ENCODE measurements around the gene KIAA0232. TPM values are rescaled to one million over a fixed set of nuclear protein-coding genes. Genes with fewer than 3 reads are reported as not detected.

KIAA0232 gene
- total RNA-seq, 6 experiments from 2014 or later = 12.0 to 23.8 (median 16.5) TPM

- Histone ChIP-seq H3K36me3 (no peaks in the 10 kb centered on the region), H3K9me3 (no peaks in the 10 kb centered on the region), H3K27me3 (no peaks in the 10 kb centered on the region), H3K4me1 (peaks cover 0 to 21% (median 3%) of the 10 kb centered on the region in 4 donors), H3K4me3 (no peak overlapping the region), H3K27ac (no peak overlapping the region)
- ATAC-seq (no peak), DNase-seq (no peak)
- TF ChIP-seq POLR2A (IDR thresholded peaks at IDR 0.05) = no peak
- TF ChIP-seq, protein P1, sequence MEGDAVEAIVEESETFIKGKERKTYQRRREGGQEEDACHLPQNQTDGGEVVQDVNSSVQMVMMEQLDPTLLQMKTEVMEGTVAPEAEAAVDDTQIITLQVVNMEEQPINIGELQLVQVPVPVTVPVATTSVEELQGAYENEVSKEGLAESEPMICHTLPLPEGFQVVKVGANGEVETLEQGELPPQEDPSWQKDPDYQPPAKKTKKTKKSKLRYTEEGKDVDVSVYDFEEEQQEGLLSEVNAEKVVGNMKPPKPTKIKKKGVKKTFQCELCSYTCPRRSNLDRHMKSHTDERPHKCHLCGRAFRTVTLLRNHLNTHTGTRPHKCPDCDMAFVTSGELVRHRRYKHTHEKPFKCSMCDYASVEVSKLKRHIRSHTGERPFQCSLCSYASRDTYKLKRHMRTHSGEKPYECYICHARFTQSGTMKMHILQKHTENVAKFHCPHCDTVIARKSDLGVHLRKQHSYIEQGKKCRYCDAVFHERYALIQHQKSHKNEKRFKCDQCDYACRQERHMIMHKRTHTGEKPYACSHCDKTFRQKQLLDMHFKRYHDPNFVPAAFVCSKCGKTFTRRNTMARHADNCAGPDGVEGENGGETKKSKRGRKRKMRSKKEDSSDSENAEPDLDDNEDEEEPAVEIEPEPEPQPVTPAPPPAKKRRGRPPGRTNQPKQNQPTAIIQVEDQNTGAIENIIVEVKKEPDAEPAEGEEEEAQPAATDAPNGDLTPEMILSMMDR (IDR thresholded peaks at IDR 0.05) = no peak
- intact Hi-C loops (cut with DNase I) = no loop called here
- WGBS (ENCODE audit: insufficient coverage, low coverage, low lambda C conversion rate, missing lambda C conversion rate) = 82% methylated on average over 1 of the region's 1 CpG
These were observed 20.7 kb downstream of the KIAA0232 start for GRCh38 chr4:6803246-6803645.

DNA sequence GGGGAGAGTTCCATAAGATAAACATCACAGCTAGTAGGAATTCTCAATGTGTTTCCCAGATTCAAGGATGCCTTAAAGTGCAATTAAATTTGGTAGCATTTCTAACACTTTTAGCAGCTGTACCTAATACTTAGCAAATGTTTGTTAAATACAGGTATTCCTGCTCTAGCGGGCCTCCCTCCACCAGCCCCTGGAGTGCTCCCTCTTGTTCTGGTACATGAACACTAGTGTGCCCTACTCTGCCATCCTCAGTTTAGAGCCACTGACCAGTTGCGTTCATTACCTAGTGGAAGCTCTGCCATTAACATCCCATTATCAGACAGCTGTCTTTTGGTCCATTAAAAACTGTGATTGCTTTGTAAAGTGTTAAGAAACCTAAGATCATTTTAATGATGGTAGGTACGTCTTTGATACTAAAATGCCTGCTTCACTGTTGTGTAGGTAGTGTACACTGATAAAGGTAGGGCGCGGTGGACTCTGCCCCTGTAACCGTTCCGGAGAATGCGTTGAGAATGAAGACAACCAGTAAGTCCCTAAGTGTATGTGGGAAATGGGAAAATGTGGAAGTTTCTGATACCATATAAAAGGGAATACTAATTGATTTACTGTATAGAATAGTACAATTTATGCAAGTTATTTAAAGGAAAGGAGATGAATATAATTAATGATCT, 21.7 kb downstream of the KIAA0232 start:
- DNase-seq (no peak), ATAC-seq (peak in 1 of 4 donors; percentile 17)
- WGBS (ENCODE audit: insufficient coverage, low coverage, low lambda C conversion rate, missing lambda C conversion rate) = 71% methylated on average over 7 of the region's 8 CpGs
- no peaks in the 10 kb centered on the region for H3K9me3 ChIP-seq
- TF ChIP-seq, protein P1 (IDR thresholded peaks at IDR 0.05) = no peak
- TF ChIP-seq POLR2A (IDR thresholded peaks at IDR 0.05) = no peak
- peaks cover 0 to 21% (median 3%) of the 10 kb centered on the region in 4 donors for H3K4me1 ChIP-seq
- no peaks in the 10 kb centered on the region for H3K36me3 ChIP-seq
- H3K27ac ChIP-seq = no peak overlapping the region
- no peak overlapping the region for H3K4me3 ChIP-seq
- intact Hi-C loops (cut with DNase I) = no loop called here
- H3K27me3 ChIP-seq = no peaks in the 10 kb centered on the region

- H3K36me3 ChIP-seq = no peaks in the 10 kb centered on the region
- no peaks in the 10 kb centered on the region for H3K27me3 ChIP-seq
- H3K9me3 ChIP-seq = no peaks in the 10 kb centered on the region
- peaks cover 0 to 26% (median 6%) of the 10 kb centered on the region in 4 donors for H3K4me1 ChIP-seq
- H3K27ac ChIP-seq = peak overlapping the region in 2 of 3 donors; percentile 21 to 24
- ATAC-seq = peak in 3 of 4 donors; percentile 35 to 53 (median 42)
- intact Hi-C loops (cut with DNase I) = no loop called here
- TF ChIP-seq POLR2A (IDR thresholded peaks at IDR 0.05) = no peak
- TF ChIP-seq, protein P1 (IDR thresholded peaks at IDR 0.05) = no peak
- WGBS (ENCODE audit: insufficient coverage, low coverage, low lambda C conversion rate, missing lambda C conversion rate) = 81% methylated on average over 5 of the region's 5 CpGs
- no peak for DNase-seq
- no peak overlapping the region for H3K4me3 ChIP-seq
These were observed 24.5 kb downstream of the KIAA0232 start for GRCh38 chr4:6806924-6807626.

DNA sequence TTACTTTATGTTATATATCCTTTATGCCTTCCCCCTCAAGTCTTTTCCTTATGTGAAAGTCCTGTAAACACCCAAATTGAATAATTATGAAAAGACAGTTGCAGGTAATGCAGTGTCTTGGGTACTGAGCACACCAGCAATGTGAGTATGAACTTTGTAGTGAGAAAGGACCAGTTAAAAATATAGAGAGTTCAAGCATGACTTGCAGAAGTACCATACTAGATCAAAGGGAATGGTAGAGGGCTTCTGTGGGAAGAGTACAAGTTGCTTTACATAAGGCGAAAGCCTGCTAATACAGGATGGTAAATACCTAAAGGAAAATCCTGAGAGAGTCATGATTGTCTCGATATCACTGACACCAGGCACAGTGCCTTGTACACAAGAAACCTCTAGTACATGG, 25.7 kb downstream of the KIAA0232 start:
- H3K9me3 ChIP-seq = no peaks in the 10 kb centered on the region
- peaks cover 0 to 26% (median 11%) of the 10 kb centered on the region in 4 donors for H3K4me1 ChIP-seq
- peak overlapping the region in 1 of 3 donors; percentile 21 for H3K27ac ChIP-seq
- DNase-seq (no peak), ATAC-seq (no peak)
- no peak overlapping the region for H3K4me3 ChIP-seq
- intact Hi-C loops (cut with DNase I) = no loop called here
- H3K27me3 ChIP-seq = no peaks in the 10 kb centered on the region
- no peaks in the 10 kb centered on the region for H3K36me3 ChIP-seq
- 83% methylated on average over 2 of the region's 2 CpGs for WGBS (ENCODE audit: insufficient coverage, low coverage, low lambda C conversion rate, missing lambda C conversion rate)
- TF ChIP-seq, protein P1 (IDR thresholded peaks at IDR 0.05) = no peak
- no peak for TF ChIP-seq POLR2A (IDR thresholded peaks at IDR 0.05)

All from right lobe of liver (tissue), 6 donors.